Stimulated activated CD4-positive, alpha-beta T cell treated with anti-CD3 and anti-CD28 coated beads, Interleukin-1b, Interleukin-23, amount 100 ng/mL, for 24 hours (primary cell): ENCODE results near the gene ARHGEF6.
"Not testable (repeated sequence)": the region's sequence is repeated elsewhere in the genome, so short reads cannot be mapped to it uniquely, and the experiment has no call there.

ENCODE experiments used
- DNase-seq, 4 experiments: peaks; one replicate each; pipeline ENCODE4 v3.0.0-alpha.2; 2020; ENCODE audit warnings: low read depth in 4 of 4, low spot score in 1 of 4

Gene ARHGEF6

GRCh38 chrX:136783159-136783558 is 2.4 kb upstream of the ARHGEF6 start:
- DNase-seq: no peak

GRCh38 chrX:136781180-136781797 is 557 bp upstream of the ARHGEF6 start:
- no peak for DNase-seq

- DNase-seq: no peak
Measured at GRCh38 chrX:136780241-136780640, 491 bp downstream of the ARHGEF6 start.

GRCh38 chrX:136779346-136779781 is 1.4 kb downstream of the ARHGEF6 start:
- DNase-seq: no peak

GRCh38 chrX:136778916-136779315 is 1.8 kb downstream of the ARHGEF6 start:
- no peak for DNase-seq

- DNase-seq: no peak
Measured at GRCh38 chrX:136778020-136778419, 2.7 kb downstream of the ARHGEF6 start.

GRCh38 chrX:136773648-136774047 is 7.1 kb downstream of the ARHGEF6 start:
- no peak for DNase-seq

- DNase-seq: not testable (repeated sequence)
Measured at GRCh38 chrX:136771869-136772268, 8.9 kb downstream of the ARHGEF6 start.

- peak in 2 of 4 experiments; percentile 33 to 41 for DNase-seq
Measured at GRCh38 chrX:136768469-136769084, 12.2 kb downstream of the ARHGEF6 start.

- peak in 2 of 4 experiments; percentile 18 to 32 for DNase-seq
Measured at GRCh38 chrX:136767104-136767941, 13.4 kb downstream of the ARHGEF6 start.

- no peak for DNase-seq
Measured at GRCh38 chrX:136766785-136767103, 14.0 kb downstream of the ARHGEF6 start.

GRCh38 chrX:136765821-136766356 is 14.8 kb downstream of the ARHGEF6 start:
- DNase-seq: no peak

GRCh38 chrX:136764206-136764605 is 16.5 kb downstream of the ARHGEF6 start:
- no peak for DNase-seq

GRCh38 chrX:136762820-136763452 is 17.8 kb downstream of the ARHGEF6 start:
- no peak for DNase-seq

- DNase-seq: no peak
Measured at GRCh38 chrX:136761421-136761820, 19.3 kb downstream of the ARHGEF6 start.

GRCh38 chrX:136759968-136760367 is 20.8 kb downstream of the ARHGEF6 start:
- DNase-seq: no peak

GRCh38 chrX:136755411-136755810 is 25.3 kb downstream of the ARHGEF6 start:
- DNase-seq: no peak

- DNase-seq: no peak
Measured at GRCh38 chrX:136754651-136755050, 26.1 kb downstream of the ARHGEF6 start.

GRCh38 chrX:136752796-136753195 is 27.9 kb downstream of the ARHGEF6 start:
- DNase-seq: no peak

GRCh38 chrX:136752346-136752745 is 28.4 kb downstream of the ARHGEF6 start:
- no peak for DNase-seq

- DNase-seq: no peak
Measured at GRCh38 chrX:136750364-136750763, 30.4 kb downstream of the ARHGEF6 start.
